ENCODE measurements around the gene AIMP1. TPM values are rescaled to one million over a fixed set of nuclear protein-coding genes. Genes with fewer than 3 reads are reported as not detected.

AIMP1 gene
- total and polyA plus RNA-seq, 10 of the 15 experiments (the other 5 are each of a cell fraction or from before 2014, with no cell fraction given) = 18.6 to 131 (median 56.5) TPM

GRCh38 chr4:106347167-106347566, 30.8 kb downstream of the AIMP1 start (continued):
- TF ChIP-seq SKIL (IDR thresholded peaks at IDR 0.05; ENCODE audit: low read depth, poor library complexity, severe bottlenecking) (no peak), IKZF1 (conservative IDR thresholded peaks at IDR 0.05) (no peak), DPF2 (IDR thresholded peaks at IDR 0.05) (no peak)

GRCh38 chr4:106351016-106351415, 34.7 kb downstream of the AIMP1 start:
- Histone ChIP-seq H3K9me3 (replicated peaks; ENCODE audit: control insufficient read depth, insufficient read depth, low read length) (no peaks in the 10 kb centered on the region), H3K79me2 (ENCODE audit: control insufficient read depth, insufficient read depth, low read length) (no peaks in the 10 kb centered on the region), H2AFZ (ENCODE audit: control insufficient read depth, low read depth, low read length) (no peak overlapping the region), H3K27me3 (replicated peaks in 1 of 2; ENCODE audit: control insufficient read depth in 2 of 2, insufficient read depth in 2 of 2, low read length in 1 of 2) (no peaks in the 10 kb centered on the region), H3K9ac (ENCODE audit: control insufficient read depth, insufficient read depth, low read length) (no peak overlapping the region), H3K4me2 (ENCODE audit: control insufficient read depth, insufficient read depth) (no peak overlapping the region), H3K4me1 (ENCODE audit: control insufficient read depth, insufficient read depth, low read length) (no peaks in the 10 kb centered on the region), H3K4me3 (no peak overlapping the region), H4K20me1 (ENCODE audit: control insufficient read depth, insufficient read depth) (no peaks in the 10 kb centered on the region), H3K27ac (ENCODE audit: control insufficient read depth, insufficient read depth) (no peak overlapping the region), H3K36me3 (ENCODE audit: control insufficient read depth in 2 of 2, insufficient read depth in 2 of 2, low read length in 1 of 2) (peaks cover 0 to 12% of the 10 kb centered on the region in 2 experiments; a peak in 1 of 4 replicates)
- ChIA-PET SMC1A (ENCODE audit: uncharacterized antibody, unreplicated experiment) (no interaction called here), RAD21 (ENCODE audit: unreplicated experiment) (no interaction called here), CTCF (interaction anchor here (0.9 kb wide), 1 partner anchor 853 kb away, joined by 3 read pairs; no protein-coding TSS in a partner anchor), POLR2A (no interaction called here)
- no TSS peak for BruUV-seq (replicated peaks)
- TF ChIP-seq ZNF207 (IDR thresholded peaks at IDR 0.05; ENCODE audit: borderline replicate concordance) (no peak), KLF5 (IDR thresholded peaks at IDR 0.05; ENCODE audit: partially characterized antibody) (no peak)
- in situ Hi-C loops (cut with MboI) = no loop called here
- FAIRE-seq (no peak), ATAC-seq (no peak), DNase-seq (ENCODE audit: low read depth, low spot score) (no peak)
- intact Hi-C loops (cut with micrococcal nuclease; ENCODE audit: unreplicated experiment) = no loop called here
